HG03139 (cell line): ENCODE data around the gene FXYD5.

Source experiments
- ATAC-seq: cut with Tn5 transposase; IDR thresholded peaks from one replicate; pipeline ENCODE4 v1.9.1; 2021; ENCODE audit not compliant: unreplicated experiment

Gene FXYD5, protein sequence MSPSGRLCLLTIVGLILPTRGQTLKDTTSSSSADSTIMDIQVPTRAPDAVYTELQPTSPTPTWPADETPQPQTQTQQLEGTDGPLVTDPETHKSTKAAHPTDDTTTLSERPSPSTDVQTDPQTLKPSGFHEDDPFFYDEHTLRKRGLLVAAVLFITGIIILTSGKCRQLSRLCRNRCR

DNA sequence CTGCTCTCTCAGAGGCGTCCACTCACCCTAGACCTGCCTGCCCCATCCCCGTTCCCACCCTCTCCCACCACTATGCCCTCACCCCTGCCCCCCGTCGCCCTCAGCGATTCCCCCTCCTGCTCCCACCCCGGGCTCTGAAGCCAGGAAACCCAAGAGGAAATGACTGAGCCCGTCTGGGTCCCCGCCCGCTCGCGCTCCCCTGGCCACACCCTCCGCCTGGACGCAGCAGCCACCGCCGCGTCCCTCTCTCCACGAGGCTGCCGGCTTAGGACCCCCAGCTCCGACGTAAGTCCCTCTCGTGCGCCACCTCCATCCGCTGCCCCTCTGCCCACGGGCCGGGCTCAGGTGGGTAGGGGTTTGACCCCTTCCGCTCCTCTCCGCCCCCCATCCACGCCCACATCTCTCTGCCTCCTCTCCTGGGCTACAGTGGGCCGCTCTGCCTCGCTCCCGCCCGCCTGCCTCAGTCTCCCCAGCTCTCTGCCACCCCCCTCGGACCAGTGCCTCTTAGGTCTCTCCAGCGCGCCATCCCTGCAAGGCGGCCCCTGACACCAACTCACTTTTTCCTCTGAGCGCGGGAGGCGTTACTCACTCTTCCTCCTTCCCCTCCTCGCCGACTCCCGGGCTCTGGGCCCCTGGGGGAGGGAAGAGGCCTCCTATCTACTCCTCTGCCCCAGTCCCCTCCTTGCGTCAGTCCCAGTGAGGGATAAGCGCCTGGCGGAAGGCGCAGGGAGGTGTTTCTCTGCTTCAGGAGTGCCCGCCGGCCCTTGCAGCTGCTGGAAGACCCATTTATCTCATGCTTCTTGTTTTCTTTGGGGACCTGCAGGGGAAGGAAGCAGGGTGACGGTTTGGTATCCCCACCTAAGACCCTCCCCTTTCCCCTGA is at the start of gene FXYD5:
Gene FXYD5, plus strand, starts transcription at position 211 of the 882 bp plus-strand sequence. CDS start 816 bp downstream, outside the sequence.
- ATAC-seq: no peak

DNA sequence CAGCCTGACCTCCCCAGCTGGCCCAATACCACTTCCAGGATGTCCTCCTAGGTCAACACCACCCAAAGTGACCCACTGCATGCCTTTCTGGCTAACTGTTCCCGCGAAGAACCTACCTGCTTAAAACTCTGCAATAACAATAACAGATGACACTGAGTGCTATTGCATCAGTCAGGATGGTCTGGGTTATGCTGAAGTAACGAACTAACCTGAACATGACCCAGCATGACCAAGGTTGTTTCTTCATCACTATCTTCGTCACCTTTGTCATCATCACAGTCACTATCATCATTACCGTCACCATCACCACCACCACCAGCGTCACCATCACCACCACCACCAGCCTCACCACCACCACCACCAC is 49.5 kb upstream of the FXYD5 start:
- ATAC-seq: no peak

DNA sequence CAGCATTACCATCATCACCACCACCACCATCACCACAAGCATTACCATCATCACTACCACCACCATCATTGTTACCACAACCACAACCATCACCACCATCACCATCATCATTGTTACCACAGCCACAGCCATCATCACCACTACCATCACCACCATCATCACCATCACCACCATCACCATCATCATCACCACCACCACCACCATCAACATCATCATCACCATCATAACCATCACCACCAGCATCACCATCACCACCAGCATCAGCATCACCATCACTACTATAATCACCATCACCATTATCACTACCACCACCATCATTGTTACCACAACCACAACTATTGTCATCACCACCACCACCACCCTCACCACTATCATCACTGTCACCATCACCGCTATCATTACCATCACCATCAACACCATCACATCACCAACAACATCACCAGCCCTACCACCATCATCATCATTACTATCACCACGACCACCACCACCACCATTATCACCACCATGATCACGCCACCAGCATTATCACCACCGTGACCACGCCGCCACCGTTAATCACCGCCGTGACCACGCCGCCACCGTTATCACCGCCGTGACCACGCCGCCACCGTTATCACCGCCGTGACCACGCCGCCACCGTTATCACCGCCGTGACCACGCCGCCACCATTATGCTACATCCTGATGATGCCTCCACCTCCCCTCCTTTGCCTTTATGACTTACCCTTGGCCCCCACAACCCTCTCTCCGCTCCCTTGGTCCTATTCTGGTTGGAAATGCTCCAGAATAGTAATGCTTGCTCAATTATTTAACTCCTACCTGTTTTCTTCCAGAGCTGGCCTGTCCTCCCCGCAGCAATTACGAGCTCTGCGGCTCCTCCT is 48.9 kb upstream of the FXYD5 start:
- no peak for ATAC-seq

DNA sequence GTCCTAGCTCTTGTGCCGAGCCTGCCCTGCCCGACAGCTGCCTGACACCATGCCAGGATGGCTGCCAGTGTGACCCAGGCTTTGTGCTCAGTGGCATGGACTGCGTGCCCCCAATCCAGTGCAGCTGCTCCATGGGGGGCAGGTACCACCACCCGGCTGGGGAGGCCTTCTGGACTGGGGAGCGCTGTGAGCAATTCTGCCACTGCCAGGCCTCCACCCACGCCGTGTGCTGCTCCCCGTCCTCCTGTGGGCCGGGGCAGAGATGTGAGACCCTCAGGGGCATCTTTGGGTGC is 48.3 kb upstream of the FXYD5 start:
- no peak for ATAC-seq

DNA sequence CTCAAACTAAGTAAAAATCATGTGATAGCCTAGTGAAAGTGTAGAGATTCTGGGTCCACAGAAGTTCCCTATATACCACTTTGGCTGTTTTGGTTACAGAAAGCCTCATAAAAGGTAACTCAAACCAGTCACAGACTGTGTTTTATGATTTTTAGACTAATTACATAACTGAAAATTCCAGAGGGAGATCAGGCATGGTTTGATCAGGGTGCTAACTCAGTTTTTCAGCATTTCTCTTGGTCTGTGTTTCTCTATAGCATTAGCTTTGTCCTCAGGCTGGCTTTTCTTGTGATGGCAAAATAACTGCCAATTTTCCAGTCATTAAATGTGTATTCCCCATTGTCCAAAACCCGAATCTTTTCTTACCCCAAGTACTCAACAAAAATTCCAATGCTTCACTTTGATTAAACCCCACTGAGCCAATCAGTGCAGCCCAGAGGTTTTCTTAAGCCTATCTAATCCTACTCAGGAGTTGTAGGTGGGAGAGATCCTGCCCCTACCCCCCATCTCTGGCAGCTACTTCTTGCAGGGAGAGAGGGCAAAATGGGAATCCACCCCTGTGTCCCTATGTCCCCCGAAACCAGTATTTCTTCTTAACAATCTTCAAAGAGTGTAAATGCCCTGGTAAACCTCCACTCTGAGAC is 47.5 kb upstream of the FXYD5 start:
- ATAC-seq: no peak

DNA sequence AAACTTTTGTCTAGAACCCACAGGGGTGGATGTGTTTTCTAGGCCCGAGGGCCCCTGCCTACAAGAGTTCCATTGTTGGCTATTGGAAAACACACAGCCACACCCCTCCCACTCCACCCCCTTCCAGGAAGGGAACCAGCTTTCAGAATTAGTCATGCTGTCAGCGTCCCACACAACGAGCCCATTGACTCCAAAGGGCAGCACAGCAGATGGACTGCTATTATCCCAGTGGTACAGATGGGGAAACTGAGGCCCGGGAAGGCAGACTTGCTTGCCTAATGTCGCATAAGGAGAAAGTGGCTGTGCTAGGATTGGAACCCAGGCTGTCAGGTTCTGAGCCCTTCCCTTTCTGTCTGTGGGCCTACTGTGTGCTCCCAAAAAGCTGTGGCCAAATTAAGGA is 47.0 kb upstream of the FXYD5 start:
- no peak for ATAC-seq

DNA sequence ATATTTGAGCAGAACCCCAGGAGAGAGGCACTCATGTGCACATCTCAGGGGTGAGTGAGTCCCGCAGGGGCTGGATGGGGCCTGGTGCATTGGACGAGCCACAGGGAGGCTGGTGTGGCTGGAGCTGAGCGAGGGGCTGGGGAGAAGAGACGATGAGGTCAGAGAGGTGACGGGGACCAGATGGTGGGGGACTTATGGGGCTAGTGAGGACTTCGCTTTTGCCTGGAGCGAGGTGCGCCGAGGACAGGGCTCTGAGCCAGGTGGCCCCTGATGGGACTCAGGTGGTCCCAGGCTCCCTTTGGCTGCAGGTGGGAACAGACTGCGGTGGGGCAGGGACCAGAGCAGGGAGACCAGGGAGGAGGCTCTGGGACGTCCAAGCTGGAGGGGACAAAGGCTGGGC is 45.8 kb upstream of the FXYD5 start:
- no peak for ATAC-seq

DNA sequence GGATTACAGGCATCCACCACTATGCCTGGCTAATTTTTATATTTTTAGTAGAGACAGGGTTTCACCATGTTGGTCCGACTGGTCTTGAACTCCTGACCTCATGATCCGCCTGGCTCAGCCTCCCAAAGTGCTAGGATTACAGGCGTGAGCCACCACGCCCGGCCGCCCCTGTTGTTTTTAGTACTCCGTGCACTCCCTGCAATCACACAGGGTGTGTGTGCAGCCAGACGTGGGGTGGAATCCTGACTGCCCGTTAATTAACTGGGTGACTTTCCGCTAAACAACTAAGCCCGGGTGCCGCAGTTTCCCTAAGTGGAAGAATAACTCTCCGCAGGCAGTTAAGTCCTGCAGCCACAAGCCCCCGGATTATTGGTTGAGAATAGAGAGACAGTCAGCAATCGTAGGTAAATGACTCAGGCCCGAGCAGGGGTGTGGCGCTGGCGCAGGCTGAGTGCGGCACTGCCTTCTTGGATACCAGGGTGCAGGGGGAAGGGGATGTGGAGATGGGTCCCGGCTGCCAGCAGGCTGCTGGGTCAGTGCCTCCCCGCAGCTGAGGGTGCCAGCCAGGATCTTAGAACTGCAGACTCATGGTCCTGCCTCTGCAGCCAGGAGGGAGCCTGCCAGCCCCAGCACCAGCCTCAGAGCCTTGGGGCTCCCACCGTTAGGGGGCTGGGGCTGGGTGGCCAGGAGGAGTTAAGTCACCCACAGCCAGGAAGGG is 45.0 kb upstream of the FXYD5 start:
- ATAC-seq: no peak

DNA sequence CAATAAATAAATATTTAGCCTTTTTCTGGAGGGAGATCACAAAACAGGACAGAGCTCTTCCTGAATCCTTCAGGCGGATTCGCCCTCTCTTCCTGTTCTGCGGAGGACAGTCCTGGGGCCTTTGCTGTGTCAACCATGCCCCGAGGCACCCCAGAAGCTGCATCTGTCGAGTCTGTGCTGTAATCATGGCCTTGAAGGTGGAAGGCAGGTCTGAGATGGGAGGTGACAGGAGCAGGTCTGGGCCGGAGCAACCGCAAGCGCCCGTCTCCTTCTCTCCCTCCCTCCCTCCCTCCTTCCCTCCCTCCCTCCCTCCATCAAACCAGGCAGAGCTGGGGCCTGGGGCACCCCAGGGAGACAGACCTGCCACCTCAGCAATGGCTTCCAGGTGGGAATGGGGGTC is 43.6 kb upstream of the FXYD5 start:
- no peak for ATAC-seq

DNA sequence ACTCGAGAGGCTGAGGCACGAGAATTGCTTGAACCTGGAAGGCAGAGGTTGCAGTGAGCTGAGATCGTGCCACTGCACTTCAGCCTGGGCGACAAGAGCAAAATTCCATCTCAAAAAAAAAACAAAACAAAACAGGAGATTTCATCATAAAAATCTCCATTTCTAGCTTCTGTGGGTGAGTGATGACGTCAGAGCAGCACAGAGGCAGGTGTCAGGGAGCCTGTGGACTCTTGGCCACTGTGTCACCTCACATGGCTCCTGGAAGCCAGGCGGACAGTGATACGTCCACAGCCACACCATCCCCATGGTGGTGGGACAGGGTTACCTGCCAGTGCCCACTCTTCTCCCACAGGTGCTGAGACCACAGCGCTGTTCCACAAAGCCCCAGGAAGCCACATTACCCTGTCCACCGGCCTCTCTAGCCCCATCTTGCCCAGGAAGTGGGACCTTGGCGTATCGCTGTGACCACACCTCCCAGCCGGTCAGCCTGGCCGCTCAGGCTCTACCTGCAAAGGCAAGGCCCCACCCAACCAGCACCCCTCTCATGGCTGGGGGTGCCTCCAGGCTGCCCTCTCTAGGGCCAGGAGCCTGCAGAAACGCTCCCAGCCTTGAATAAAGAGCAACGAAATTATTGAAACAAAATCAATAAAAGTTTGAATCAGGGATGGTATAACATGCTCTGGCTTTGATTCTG is 41.4 kb upstream of the FXYD5 start:
- ATAC-seq: no peak

DNA sequence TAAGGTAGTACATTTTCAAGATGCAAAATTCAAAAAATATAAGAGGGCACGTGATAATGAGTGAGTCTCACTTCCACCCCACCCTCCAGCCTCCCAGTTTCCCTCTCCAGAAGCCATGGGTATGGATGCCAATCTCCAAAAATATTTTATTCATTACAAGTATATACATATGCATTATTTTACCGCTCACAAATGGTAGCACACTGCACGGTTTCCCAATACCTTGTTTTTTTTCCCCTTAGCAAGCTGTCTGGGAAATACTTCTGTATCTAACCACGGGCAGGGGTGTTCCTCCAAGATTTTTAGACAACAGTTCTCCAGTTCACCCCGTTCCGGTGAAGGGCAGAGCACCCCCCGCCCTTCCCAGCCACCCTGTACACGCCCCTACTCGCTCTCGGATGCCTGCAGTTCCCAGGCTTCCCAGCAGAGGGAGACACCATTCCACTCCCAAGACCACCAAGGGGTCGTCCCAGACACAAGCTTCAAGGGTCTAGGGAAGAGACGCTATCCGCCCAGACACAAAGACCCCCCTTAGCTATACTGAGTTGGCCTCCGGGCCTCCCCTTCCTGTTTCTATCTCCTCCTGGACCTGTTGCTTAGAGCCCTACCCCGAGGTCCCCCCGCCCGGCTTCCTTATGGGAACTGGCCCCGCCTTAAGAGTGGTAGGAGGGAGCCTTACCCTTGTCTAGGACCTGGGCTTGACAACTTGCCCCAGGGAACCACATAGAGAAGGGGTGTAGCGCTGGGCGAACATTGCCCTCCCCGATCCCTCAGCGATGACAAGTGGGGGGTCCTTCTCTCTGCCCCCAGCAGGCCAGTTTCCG is 40.0 kb upstream of the FXYD5 start:
- ATAC-seq: no peak

DNA sequence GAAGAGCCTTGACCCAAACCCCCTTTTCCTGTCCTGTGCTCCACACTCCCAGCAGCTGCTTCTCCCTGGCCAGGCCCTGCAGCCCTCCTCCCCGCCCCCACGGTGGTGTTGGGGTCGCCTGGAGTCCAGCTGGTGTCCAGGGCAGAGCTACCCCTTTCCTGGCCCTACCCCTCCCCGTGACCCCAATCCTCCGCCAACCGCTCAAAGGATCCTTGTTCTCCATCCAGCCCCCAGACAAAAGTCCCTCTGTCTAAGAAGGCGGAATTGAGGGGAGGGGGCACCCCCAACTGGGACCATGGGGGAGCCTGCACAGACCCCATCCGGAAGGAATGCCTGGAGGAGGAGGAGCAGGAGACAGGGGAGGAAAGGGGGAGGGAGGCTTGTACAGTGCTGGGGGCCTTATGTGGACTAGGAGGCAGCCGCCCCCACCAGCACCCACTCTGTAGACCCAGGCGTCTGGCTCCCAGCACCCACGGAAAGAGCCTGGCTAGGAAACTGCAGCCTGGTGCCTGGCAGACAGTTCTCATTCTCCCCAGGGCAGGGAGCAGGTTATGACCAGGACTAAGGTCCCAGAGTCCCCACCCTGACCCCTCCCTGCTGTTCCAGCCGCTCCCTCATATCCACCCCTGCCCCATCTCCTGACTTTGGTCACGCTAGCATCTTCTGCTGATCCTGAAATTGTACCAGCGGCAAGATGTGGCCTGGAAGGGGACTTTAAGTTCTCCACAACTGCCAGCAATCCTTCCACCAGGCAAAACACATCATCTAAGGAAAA is 39.2 kb upstream of the FXYD5 start, which contains the start of gene FXYD3:
Gene FXYD3, plus strand, starts transcription at position 647 of the 775 bp plus-strand sequence. CDS start 3,554 bp downstream, outside the sequence.
- no peak for ATAC-seq

DNA sequence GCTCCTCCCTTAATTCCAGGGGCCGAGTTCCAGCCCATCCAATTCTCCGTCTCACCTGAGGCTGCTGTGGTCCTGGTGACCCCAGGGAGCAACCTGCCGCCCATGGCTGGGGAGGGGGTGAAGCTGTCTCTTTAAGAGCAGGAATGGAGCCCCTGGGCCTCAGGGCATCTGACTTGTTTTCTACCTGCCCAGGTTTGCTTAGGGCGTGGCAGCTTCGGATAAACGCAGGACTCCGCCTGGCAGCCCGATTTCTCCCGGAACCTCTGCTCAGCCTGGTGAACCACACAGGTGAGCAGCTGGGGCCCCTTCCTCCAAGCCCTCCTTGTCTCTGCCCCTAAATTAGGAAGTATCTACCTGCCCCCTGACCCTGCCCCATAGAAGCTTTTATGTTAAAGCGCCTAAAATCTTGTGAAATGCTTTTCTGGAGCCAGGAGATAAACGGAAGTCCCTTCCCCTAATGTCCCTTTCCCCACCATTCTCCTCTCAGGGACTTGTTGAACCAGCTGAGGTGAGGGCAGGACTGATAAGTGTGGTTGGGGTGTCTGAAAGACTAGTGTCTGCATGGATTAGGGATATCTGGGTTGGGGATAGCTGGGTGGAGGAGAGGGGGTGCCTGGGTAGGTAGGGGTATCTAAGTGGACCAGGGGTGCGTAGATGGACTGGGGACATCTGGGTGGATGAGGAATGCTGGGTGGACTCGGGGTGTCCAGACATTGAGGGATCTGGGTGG is 38.3 kb upstream of the FXYD5 start:
- ATAC-seq: no peak

DNA sequence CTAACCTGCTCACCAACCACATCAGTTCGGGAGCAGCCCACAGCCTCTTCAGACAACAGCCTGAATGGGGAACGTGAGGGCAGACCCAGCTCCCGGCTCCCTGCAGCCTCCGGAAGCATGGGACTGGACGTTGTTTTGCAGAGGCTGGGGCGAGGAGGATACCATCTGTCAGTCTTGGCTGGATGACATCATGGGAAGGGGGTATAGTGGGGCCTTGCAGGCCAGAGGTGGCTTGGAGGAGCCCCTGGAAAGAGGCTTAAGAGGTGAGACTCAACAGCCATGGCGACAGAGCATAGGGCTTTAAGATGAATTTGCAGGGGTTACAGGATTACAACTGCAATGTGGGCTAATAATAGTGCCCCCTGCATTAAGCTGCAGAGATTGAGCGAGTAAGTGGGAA is 37.4 kb upstream of the FXYD5 start:
- no peak for ATAC-seq

DNA sequence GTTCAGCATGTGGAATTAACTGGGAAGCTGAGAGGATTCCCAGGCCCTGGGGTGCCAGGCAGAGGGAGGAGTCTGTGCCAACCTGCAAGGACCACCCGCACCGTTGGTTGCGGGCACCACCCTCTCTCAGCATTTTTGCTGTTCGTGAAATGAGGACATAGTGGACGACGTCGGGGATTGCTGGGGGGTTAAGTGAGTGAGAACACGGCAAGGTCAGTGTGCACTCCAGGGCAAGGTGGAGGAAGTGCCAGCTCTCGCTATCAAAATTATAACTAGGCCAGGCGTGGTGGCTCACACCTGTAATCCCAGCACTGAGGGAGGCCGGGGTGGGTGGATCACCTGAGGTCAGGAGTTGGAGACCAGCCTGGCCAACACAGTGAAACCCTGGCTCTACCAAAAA is 36.7 kb upstream of the FXYD5 start:
- no peak for ATAC-seq

DNA sequence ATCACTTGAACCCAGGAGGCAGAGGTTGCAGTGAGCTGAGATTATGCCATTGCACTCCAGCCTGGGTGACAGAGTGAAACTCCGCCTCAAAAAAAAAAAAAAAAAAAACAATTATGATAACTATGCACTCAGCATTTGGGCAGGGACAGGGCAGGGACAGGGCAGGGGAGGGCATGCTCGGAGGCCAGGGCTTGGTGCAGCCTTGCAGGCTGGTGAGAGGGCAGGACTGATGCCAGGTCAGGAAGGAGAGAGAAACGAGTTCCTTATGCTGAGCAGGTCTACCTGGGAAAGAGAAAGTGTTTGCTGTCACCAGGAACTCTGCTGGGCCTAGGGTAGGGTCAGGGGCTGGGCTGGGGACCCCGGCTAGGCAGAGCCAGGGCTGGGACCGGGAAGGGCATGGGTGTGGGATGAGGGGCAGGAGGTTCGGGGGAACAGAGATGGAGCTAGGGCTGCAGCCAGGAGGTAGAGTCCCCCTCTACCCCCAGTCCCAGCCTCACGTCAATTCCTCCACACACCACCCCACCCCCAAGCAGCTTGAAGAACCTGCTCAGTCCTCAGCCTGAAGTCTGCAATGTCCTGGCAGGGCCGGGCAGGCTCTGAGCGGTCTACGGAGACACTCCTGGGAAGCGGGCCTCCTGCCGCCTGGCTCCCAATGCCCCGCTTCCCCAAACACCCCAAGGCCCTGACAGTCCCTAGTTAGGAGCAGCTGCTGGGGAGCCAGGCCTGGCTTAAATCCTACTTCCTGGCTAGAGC is 36.1 kb upstream of the FXYD5 start:
- ATAC-seq: no peak

DNA sequence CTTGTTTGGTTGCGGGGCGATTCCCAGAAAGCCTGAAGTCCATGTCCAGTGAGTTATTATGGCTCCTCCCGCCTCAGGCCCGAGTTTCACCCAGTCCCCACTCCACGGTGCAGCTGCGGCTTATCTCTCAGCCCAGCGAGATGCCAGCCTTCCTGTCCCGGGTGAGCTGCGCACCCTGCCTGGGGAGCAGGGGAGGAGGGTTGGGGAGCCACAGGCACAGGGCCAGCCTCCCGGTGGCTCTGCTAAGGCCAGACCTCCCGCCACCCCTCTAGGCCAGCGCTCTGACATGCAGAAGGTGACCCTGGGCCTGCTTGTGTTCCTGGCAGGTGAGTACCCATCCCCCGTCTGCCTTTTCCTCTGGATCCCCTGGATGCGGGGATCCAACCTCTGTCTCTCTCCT is 35.4 kb upstream of the FXYD5 start:
- no peak for ATAC-seq
